HepG2 (cell line): ENCODE measurements around the gene CFAP70. TPM values are rescaled to one million over a fixed set of nuclear protein-coding genes. Genes with fewer than 3 reads are reported as not detected.

Experiments
- ATAC-seq: fragments of 200-7000 bp; cut with Tn5 transposase; 3 replicates; pipeline ENCODE4 v1.9.1; 2020; ENCODE audit warnings: mild to moderate bottlenecking, moderate library complexity
- BruUV-seq: library from RNA; stranded (reverse); fragments of 400-500 nt; replicated peaks from 2 replicates; lab custom pipeline; 2021; lab: Mats Ljungman, UMichigan
- CTCF ChIA-PET: fragments of 300-600 bp; formaldehyde crosslinking; extraction: SDS; loops from one replicate; lab custom pipeline; 2021; ENCODE audit warnings: low total read pairs, inconsistent platforms, low intra/inter-chr PET ratio; lab: Yijun Ruan, JAX
- POLR2A ChIA-PET: fragments of 350-600 bp; sonication (Branson Sonifier 250); formaldehyde crosslinking; loops from one replicate; lab custom pipeline; 2020; ENCODE audit warnings: antibody characterized with exemption, inconsistent platforms; lab: Yijun Ruan, JAX
- DNase-seq: peaks from one replicate; pipeline ENCODE4 v3.0.0-alpha.2; 2015; ENCODE audit warnings: low spot score
- FAIRE-seq: peaks from 3 replicates; lab custom pipeline; 2011; peaks lifted over from hg19 to GRCh38; lab: Jason Lieb, UNC
- H2AFZ ChIP-seq: one replicate; pipeline ENCODE4 v1.6.1; 2011; ENCODE audit warnings: low read length, inconsistent platforms
- H3K27ac ChIP-seq: fragments of 300-600 bp; 3 replicates; pipeline ENCODE4 v1.8.0; 2011; ENCODE audit warnings: mixed run types, mild to moderate bottlenecking, mixed read lengths, low read length, inconsistent platforms; ENCODE audit not compliant: insufficient read depth; ENCODE audit errors: extremely low read length
- H3K27me3 ChIP-seq, 2 experiments: fragments of 200-600 bp in 1 of 2; 2 replicates in 1 of 2; 3 replicates in 1 of 2; pipeline versions ENCODE4 v1.6.0 to v1.8.0; 2011; ENCODE audit warnings: low read length in 2 of 2, mild to moderate bottlenecking in 2 of 2, moderate library complexity in 2 of 2, inconsistent platforms in 1 of 2; ENCODE audit not compliant: insufficient read depth in 2 of 2, control insufficient read depth in 1 of 2
- H3K36me3 ChIP-seq, 2 experiments: fragments of 200-600 bp in 1 of 2; replicated peaks in 1 of 2; 2 replicates in 1 of 2; 3 replicates in 1 of 2; pipeline versions ENCODE4 v1.5.1 to v1.8.0; 2011; ENCODE audit warnings: low read length in 2 of 2, inconsistent platforms in 1 of 2; ENCODE audit not compliant: insufficient read depth in 2 of 2, control insufficient read depth in 1 of 2
- H3K4me1 ChIP-seq: 2 replicates; pipeline ENCODE4 v1.5.1; 2012; ENCODE audit warnings: low read length, inconsistent platforms; ENCODE audit not compliant: insufficient read depth
- H3K4me2 ChIP-seq: 2 replicates; pipeline ENCODE4 v1.6.0; 2011; ENCODE audit warnings: low read depth, low read length, inconsistent platforms
- H3K4me3 ChIP-seq, 3 experiments: fragments of 200-600 bp in 1 of 3; sonication (generic), shearing (Covaris generic) in 1 of 3; replicated peaks in 1 of 3; 2 replicates each; pipeline ENCODE4 v1.5.1; 2011 to 2016; ENCODE audit warnings: low read length in 3 of 3, inconsistent platforms in 2 of 3, low read depth in 2 of 3, mild to moderate bottlenecking in 2 of 3, control low read depth in 1 of 3, mixed read lengths in 1 of 3; ENCODE audit not compliant: insufficient read depth in 1 of 3
- H3K79me2 ChIP-seq: one replicate; pipeline ENCODE4 v1.6.1; 2011; ENCODE audit warnings: low read length, inconsistent platforms; ENCODE audit not compliant: insufficient read depth
- H3K9ac ChIP-seq: 2 replicates; pipeline ENCODE4 v1.6.0; 2011; ENCODE audit warnings: mild to moderate bottlenecking, low read depth, low read length, inconsistent platforms; ENCODE audit not compliant: insufficient read depth
- H3K9me3 ChIP-seq: 2 replicates; pipeline ENCODE4 v1.5.1; 2012; ENCODE audit warnings: mild to moderate bottlenecking, low read length
- H4K20me1 ChIP-seq: 2 replicates; pipeline ENCODE4 v1.6.0; 2011; ENCODE audit warnings: inconsistent platforms, mild to moderate bottlenecking, low read length, moderate library complexity; ENCODE audit not compliant: insufficient read depth
- CCAR2 ChIP-seq: fragments of 200-400 bp; formaldehyde crosslinking; optimal IDR thresholded peaks from 2 replicates; pipeline ENCODE3; 2018; ENCODE audit warnings: low read depth, mild to moderate bottlenecking, low read length, moderate library complexity
- HDAC1 ChIP-seq: sonication (generic); formaldehyde crosslinking; IDR thresholded peaks from 2 replicates; pipeline ENCODE4 v1.5.1; 2020; ENCODE audit warnings: mild to moderate bottlenecking, missing genetic modification reagents
- HNRNPLL ChIP-seq: fragments of 200-400 bp; formaldehyde crosslinking; IDR thresholded peaks from 2 replicates; pipeline ENCODE4 v1.6.1; 2017; ENCODE audit warnings: mild to moderate bottlenecking, low read depth, low read length; ENCODE audit not compliant: poor library complexity, severe bottlenecking
- MEF2D ChIP-seq: sonication (generic); formaldehyde crosslinking; IDR thresholded peaks from 2 replicates; pipeline ENCODE4 v1.5.1; 2020; ENCODE audit warnings: mild to moderate bottlenecking, missing genetic modification reagents
- PHF8 ChIP-seq: sonication (generic); formaldehyde crosslinking; IDR thresholded peaks from 2 replicates; pipeline ENCODE4 v1.5.0; 2020; ENCODE audit warnings: missing genetic modification reagents
- SMAD1 ChIP-seq: sonication (generic); formaldehyde crosslinking; IDR thresholded peaks from 2 replicates; pipeline ENCODE4 v1.4.0; 2020; ENCODE audit warnings: missing genetic modification reagents, low read depth, mild to moderate bottlenecking, borderline replicate concordance
- SMARCC2 ChIP-seq: fragments of 450-650 bp; IDR thresholded peaks from 2 replicates; pipeline ENCODE4 v1.6.1; 2017; ENCODE audit warnings: antibody characterized with exemption, mild to moderate bottlenecking
- ZFP36L2 ChIP-seq: sonication (generic); formaldehyde crosslinking; IDR thresholded peaks from 2 replicates; pipeline ENCODE4 v1.4.0; 2020; ENCODE audit warnings: missing genetic modification reagents
- ZNF138 ChIP-seq: sonication (generic); formaldehyde crosslinking; IDR thresholded peaks from 2 replicates; pipeline ENCODE4 v1.5.0; 2020; ENCODE audit warnings: mild to moderate bottlenecking, low read depth, missing genetic modification reagents
- ZNF446 ChIP-seq: sonication (generic); formaldehyde crosslinking; IDR thresholded peaks from 2 replicates; pipeline ENCODE4 v1.5.0; 2020; ENCODE audit warnings: mild to moderate bottlenecking, missing genetic modification reagents
- ZNF570 ChIP-seq: sonication (generic); formaldehyde crosslinking; IDR thresholded peaks from 2 replicates; pipeline ENCODE4 v1.4.0; 2020; ENCODE audit warnings: mild to moderate bottlenecking, missing genetic modification reagents, borderline replicate concordance
- WGBS: methylation state at CpG from one replicate; pipeline ENCODE4 v1.1.6; 2017; ENCODE audit warnings: low lambda C conversion rate; 5-methylcytosine and 5-hydroxymethylcytosine counted together
- in situ Hi-C: cut with HindIII; loops from 2 replicates; pipeline ENCODE4 v1.10.0; 2017; ENCODE audit warnings: low pct_unique_long_range_greater_than_20kb; ENCODE audit not compliant: extremely low pct_ligation_motif_present
- intact Hi-C: fragments of 100-400 bp; cut with micrococcal nuclease; formaldehyde crosslinking; loops from one replicate; pipeline ENCODE4 v1.10.0; 2022; ENCODE audit not compliant: unreplicated experiment
- polyA plus RNA-seq, 8 experiments: library from polyadenylated mRNA; depleted of rRNA in 3 of 8; stranded (reverse) in 7 of 8; unstranded in 1 of 8; fragments of >200 nt; fragmentation: Illumina TruSeq in 4 of 8; extraction: Trizol in 4 of 8; gene quantifications; 2 replicates each; pipeline versions ENCODE4 v1.2.1 to v1.2.3, GENCODE V29; 2011 to 2016; ENCODE audit warnings: low read depth in 4 of 8, missing spikeins in 1 of 8, mixed read lengths in 1 of 8; ENCODE audit not compliant: insufficient read depth in 1 of 8
- total RNA-seq, 5 experiments: library from RNA; depleted of rRNA; stranded (reverse); fragments of >200 nt; fragmentation: Illumina TruSeq; extraction: Trizol; gene quantifications; 2 replicates each; pipeline ENCODE4 v1.2.3, GENCODE V29; 2016; ENCODE audit warnings: low read depth in 1 of 5
- TF ChIP-seq, protein P1 (sequence below): sonication (generic); formaldehyde crosslinking; IDR thresholded peaks from 2 replicates; pipeline ENCODE4 v1.4.0; 2020; ENCODE audit warnings: missing genetic modification reagents
- TF ChIP-seq, protein P2 (sequence below): sonication (generic); formaldehyde crosslinking; IDR thresholded peaks from 2 replicates; pipeline ENCODE4 v1.4.0; 2020; ENCODE audit warnings: missing genetic modification reagents

Gene CFAP70
- total and polyA plus RNA-seq, 2 of the 13 experiments (the other 11 are each of a cell fraction or from before 2014, with no cell fraction given) = 0.27 to 0.38 TPM

DNA sequence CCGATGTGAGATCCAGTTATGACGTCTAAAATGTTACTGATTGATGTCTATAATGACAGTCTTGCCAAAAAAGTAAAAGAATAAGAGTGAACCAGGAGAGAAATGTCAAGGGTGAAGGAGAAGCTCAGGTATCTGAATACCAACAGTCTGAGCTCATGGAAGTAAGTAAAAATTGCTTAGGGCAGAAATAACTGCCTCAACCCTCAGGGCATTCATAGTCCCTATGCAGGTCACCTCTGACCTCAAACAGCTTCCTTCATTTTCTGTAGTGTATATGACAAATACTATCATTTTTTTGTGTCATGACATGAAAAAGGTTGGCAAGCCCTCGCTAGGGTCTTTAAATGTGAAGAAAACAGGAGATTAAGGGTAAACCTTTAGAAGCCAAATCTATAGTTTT lies 65.2 kb downstream of the CFAP70 start (continued):
- TF ChIP-seq, protein P1, sequence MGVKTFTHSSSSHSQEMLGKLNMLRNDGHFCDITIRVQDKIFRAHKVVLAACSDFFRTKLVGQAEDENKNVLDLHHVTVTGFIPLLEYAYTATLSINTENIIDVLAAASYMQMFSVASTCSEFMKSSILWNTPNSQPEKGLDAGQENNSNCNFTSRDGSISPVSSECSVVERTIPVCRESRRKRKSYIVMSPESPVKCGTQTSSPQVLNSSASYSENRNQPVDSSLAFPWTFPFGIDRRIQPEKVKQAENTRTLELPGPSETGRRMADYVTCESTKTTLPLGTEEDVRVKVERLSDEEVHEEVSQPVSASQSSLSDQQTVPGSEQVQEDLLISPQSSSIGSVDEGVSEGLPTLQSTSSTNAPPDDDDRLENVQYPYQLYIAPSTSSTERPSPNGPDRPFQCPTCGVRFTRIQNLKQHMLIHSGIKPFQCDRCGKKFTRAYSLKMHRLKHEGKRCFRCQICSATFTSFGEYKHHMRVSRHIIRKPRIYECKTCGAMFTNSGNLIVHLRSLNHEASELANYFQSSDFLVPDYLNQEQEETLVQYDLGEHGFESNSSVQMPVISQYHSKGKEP (CRISPR knock-in tag) = no peak
- TF ChIP-seq, protein P2, sequence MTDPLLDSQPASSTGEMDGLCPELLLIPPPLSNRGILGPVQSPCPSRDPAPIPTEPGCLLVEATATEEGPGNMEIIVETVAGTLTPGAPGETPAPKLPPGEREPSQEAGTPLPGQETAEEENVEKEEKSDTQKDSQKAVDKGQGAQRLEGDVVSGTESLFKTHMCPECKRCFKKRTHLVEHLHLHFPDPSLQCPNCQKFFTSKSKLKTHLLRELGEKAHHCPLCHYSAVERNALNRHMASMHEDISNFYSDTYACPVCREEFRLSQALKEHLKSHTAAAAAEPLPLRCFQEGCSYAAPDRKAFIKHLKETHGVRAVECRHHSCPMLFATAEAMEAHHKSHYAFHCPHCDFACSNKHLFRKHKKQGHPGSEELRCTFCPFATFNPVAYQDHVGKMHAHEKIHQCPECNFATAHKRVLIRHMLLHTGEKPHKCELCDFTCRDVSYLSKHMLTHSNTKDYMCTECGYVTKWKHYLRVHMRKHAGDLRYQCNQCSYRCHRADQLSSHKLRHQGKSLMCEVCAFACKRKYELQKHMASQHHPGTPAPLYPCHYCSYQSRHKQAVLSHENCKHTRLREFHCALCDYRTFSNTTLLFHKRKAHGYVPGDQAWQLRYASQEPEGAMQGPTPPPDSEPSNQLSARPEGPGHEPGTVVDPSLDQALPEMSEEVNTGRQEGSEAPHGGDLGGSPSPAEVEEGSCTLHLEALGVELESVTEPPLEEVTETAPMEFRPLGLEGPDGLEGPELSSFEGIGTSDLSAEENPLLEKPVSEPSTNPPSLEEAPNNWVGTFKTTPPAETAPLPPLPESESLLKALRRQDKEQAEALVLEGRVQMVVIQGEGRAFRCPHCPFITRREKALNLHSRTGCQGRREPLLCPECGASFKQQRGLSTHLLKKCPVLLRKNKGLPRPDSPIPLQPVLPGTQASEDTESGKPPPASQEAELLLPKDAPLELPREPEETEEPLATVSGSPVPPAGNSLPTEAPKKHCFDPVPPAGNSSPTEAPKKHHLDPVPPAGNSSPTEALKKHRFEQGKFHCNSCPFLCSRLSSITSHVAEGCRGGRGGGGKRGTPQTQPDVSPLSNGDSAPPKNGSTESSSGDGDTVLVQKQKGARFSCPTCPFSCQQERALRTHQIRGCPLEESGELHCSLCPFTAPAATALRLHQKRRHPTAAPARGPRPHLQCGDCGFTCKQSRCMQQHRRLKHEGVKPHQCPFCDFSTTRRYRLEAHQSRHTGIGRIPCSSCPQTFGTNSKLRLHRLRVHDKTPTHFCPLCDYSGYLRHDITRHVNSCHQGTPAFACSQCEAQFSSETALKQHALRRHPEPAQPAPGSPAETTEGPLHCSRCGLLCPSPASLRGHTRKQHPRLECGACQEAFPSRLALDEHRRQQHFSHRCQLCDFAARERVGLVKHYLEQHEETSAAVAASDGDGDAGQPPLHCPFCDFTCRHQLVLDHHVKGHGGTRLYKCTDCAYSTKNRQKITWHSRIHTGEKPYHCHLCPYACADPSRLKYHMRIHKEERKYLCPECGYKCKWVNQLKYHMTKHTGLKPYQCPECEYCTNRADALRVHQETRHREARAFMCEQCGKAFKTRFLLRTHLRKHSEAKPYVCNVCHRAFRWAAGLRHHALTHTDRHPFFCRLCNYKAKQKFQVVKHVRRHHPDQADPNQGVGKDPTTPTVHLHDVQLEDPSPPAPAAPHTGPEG (CRISPR knock-in tag) = no peak
- TF ChIP-seq ZNF138 (CRISPR knock-in tag) = no peak

DNA sequence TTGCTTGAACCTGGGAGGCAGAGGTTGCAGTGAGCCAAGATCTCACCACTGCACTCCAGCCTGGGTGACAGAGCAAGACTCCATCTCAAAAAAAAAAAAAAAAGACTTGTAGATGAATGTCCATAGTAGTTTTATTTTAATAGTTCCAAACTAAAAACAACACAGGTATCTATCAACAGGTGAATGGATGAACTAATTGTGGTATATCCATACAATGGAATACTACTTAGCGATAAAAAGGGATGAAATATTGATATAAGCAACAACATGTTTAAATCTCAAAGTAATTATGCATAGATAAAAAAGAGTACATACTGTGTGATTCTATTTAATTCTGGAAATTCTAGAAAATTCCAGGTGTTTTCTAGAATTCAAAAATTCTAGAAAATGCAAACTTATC lies 68.7 kb downstream of the CFAP70 start:
- no peak overlapping the region for H3K4me2 ChIP-seq
- no peaks in the 10 kb centered on the region for H3K4me1 ChIP-seq
- H3K9ac ChIP-seq = no peak overlapping the region
- TF ChIP-seq ZFP36L2 (CRISPR knock-in tag) (no peak), HNRNPLL (no peak), SMARCC2 (no peak), ZNF446 (CRISPR knock-in tag) (no peak), SMAD1 (CRISPR knock-in tag) (no peak), MEF2D (CRISPR knock-in tag) (no peak), PHF8 (CRISPR knock-in tag) (no peak), CCAR2 (no peak), HDAC1 (CRISPR knock-in tag) (no peak), ZNF570 (CRISPR knock-in tag) (no peak)

More for the DNA sequence above, 68.7 kb downstream of the CFAP70 start:
- FAIRE-seq (no peak), ATAC-seq (no peak), DNase-seq (no peak)
- H3K9me3 ChIP-seq = no peaks in the 10 kb centered on the region
- H2AFZ ChIP-seq = no peak overlapping the region
- BruUV-seq = no TSS peak
- H3K4me3 ChIP-seq = no peak overlapping the region
- no peaks in the 10 kb centered on the region for H4K20me1 ChIP-seq
- no peak overlapping the region for H3K27ac ChIP-seq
- ChIA-PET POLR2A (no interaction called here), CTCF (no interaction called here)
- 92% methylated on average over 1 of the region's 1 CpG for WGBS
- no peaks in the 10 kb centered on the region for H3K27me3 ChIP-seq
- intact Hi-C loops (no loop called here), in situ Hi-C loops (no loop called here)
- no peaks in the 10 kb centered on the region for H3K36me3 ChIP-seq
- H3K79me2 ChIP-seq = no peaks in the 10 kb centered on the region
